GM10266 (cell line): ENCODE data around the gene FRMD4B.

ENCODE experiments used
- DNase-seq: peaks from one replicate; pipeline ENCODE4 v3.0.0; 2012; ENCODE audit errors: extremely low spot score
- TF ChIP-seq, protein P1 (sequence below): IDR thresholded peaks from 2 replicates; pipeline ENCODE4 v1.5.1; 2012; ENCODE audit warnings: mild to moderate bottlenecking, low read depth; ENCODE audit not compliant: control insufficient read depth, insufficient read depth; ENCODE audit errors: missing control alignments

The FRMD4B gene

DNA sequence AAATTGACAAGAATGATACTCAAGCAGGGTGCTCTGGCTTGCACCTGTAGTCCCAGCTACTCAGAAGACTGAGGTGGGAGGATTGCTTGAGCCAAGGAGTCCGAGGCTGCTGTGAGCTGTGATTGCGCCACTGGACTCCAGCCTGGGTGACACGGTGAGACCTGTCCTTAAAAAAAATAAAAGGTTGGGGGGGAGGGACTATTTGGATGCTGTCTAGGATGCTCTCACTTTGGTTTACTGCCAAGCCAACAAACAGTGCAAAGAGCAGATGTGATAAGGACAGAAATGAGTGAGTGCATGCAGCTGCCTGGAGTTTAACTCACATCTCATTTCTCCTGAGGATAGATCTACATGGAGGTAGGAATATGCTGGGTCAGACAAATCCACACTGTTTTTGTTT lies 130.0 kb downstream of the FRMD4B start:
- TF ChIP-seq, protein P1, sequence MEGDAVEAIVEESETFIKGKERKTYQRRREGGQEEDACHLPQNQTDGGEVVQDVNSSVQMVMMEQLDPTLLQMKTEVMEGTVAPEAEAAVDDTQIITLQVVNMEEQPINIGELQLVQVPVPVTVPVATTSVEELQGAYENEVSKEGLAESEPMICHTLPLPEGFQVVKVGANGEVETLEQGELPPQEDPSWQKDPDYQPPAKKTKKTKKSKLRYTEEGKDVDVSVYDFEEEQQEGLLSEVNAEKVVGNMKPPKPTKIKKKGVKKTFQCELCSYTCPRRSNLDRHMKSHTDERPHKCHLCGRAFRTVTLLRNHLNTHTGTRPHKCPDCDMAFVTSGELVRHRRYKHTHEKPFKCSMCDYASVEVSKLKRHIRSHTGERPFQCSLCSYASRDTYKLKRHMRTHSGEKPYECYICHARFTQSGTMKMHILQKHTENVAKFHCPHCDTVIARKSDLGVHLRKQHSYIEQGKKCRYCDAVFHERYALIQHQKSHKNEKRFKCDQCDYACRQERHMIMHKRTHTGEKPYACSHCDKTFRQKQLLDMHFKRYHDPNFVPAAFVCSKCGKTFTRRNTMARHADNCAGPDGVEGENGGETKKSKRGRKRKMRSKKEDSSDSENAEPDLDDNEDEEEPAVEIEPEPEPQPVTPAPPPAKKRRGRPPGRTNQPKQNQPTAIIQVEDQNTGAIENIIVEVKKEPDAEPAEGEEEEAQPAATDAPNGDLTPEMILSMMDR = no peak

DNA sequence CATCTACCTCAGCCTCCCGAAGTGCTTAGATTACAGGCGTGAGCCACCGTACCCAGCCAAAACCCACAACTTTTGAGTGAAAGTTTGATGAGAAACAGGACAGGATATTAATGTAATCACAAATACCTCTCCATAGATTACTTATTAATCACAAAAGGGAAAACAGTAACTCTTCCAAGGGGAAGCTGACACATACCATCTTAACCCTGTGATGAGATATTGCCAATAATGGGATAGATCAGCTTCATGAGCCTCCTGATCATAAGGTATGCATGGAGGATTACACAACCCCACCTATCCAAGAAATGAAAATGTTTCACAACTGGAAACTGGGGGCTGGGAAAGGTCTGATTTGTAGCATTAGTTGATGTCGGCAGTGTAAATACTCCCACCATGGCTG lies 131.5 kb downstream of the FRMD4B start:
- TF ChIP-seq, protein P1 = no peak
- DNase-seq = no peak

More for the DNA sequence above, 130.0 kb downstream of the FRMD4B start:
- no peak for DNase-seq

DNA sequence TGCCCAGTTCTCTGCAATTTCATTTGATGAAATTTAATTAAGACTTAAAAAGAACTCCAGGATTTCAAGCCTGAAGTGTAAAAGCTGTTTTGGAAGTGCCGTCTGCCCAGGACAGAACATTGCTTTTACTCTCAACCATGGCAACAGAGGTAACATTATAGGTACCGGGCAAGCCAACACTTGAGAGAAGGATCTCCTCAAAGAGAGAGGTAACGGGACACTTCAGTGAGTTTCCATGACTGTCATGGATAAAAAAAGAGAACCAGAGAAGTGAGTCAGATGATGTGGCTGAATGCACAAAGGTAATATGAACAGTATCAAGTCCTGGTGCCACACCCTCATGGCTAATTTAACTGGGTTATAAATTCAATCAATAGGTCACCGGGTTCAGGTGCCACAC lies 133.3 kb downstream of the FRMD4B start:
- DNase-seq = no peak
- TF ChIP-seq, protein P1 = no peak

DNA sequence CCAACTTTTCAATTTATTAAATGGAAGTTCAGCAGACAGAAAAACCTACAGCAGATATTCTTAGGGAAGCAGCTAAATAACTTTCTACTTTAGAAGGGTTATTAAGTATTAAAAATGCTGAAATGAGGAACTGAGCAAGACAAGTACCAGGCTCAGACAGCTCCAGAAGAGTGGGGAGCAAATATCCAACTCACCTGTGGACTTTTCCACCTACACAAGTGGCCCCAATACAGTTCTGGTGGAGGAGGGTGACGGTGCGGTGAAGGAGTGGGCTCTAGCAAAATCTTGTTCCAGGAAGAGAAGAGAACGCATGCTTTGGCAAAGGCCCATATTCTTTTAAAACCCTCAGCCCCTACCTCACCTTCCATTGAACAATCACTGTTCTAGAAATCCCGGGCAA lies 133.7 kb downstream of the FRMD4B start:
- TF ChIP-seq, protein P1 = no peak
- DNase-seq = no peak

DNA sequence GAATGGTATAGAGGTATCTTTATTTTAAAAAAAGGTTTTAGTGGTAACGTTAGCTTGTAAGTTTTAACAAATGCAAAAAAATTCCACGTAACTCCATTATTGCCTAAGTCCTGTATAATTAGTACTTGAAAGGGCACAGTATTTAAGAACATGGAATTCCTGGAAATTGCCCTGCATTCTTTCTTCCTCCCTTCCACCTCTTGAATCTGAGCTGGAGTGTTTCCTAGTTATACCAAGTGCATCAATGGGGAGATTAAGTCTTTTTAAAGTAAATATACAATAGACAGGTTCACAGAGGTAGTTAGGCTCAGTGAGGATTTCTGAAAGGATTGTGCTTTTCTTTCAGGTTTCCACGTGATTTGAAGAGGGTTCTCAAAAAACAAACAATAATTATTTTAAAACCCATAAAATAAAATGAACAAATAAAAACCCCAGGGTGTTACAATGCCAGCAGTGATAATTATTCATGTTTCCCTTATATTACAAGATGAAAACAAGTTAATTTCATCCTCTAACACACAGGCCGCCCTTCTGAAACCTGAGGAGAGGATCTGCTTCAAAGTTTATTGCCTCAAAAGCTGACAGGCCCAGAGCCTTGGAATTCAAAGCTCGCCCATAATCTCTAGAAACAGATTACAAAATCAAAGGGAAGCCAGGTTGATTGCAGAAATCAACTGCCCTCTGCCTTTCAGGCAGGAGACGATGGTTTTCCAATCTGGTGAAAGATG lies 134.6 kb downstream of the FRMD4B start:
- TF ChIP-seq, protein P1 = no peak
- DNase-seq = no peak

DNA sequence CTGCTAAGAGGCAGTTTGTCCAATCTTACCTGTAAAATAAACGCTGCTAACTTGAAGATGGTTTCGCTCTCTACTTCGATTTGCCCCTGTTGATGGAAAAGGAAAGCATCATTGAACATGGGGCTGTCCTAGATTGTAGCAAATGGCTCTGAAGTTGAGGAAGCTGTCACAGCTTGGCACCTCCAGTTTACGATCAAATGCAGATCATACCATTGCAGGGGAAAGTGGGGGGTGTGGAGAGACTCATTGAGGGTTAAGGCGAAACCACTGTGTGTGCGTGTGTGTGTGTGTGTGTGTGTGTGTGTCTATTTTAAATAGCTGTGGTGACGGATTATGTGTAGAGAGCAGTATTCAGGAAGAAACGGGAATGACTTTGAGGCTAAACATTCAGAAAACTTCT lies 135.9 kb downstream of the FRMD4B start:
- no peak for DNase-seq
- TF ChIP-seq, protein P1 = no peak

DNA sequence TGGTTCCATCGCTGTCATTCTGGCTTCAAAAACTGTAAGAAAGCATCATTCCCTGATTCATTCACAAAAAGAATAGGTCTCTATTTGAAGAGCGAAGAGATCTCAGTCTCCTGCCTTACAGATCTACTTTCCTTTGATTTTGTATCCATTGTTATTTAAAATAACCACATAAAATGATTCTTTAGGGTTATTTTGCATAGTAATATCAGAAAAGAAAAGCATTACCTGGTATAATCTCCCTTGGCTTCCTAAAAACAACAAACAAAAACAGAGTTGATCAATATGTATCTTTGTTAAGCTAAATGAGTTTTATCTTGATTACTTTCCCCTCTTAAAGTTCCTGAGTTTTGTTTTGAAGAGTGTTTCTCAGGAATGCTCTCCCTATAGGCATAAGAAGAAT lies 136.9 kb downstream of the FRMD4B start:
- TF ChIP-seq, protein P1 = no peak
- no peak for DNase-seq
